ENCODE data around the gene IRF6.

DNA sequence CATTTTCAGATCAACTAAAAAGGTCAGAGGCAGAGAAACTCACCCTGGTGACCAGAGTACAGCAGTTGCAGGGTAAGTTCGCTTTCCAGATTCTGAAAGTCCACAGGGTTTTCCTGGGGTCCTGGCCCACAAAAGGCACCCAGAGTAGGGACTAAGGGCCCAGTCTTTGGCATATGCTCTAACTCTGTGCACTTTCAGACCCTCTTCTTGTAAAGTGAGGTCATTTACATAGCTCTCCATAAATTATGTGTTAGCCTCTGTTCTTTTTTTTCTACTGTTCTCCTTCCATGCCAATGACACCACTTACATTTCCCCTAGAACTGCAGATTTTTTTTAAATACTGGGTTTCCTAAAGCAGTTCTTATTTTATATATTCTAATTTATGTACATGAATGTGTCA, 27.8 kb downstream of the IRF6 start:
- TF ChIP-seq, protein P1, sequence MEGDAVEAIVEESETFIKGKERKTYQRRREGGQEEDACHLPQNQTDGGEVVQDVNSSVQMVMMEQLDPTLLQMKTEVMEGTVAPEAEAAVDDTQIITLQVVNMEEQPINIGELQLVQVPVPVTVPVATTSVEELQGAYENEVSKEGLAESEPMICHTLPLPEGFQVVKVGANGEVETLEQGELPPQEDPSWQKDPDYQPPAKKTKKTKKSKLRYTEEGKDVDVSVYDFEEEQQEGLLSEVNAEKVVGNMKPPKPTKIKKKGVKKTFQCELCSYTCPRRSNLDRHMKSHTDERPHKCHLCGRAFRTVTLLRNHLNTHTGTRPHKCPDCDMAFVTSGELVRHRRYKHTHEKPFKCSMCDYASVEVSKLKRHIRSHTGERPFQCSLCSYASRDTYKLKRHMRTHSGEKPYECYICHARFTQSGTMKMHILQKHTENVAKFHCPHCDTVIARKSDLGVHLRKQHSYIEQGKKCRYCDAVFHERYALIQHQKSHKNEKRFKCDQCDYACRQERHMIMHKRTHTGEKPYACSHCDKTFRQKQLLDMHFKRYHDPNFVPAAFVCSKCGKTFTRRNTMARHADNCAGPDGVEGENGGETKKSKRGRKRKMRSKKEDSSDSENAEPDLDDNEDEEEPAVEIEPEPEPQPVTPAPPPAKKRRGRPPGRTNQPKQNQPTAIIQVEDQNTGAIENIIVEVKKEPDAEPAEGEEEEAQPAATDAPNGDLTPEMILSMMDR (IDR thresholded peaks at IDR 0.05) = no peak
- TF ChIP-seq POLR2A (IDR thresholded peaks at IDR 0.05) = no peak

Data from esophagus squamous epithelium (tissue), 4 donors.